Activated T-cell treated with anti-CD3 and anti-CD28 coated beads for 24 hours (primary cell): ENCODE results near the gene NDUFA8.

Source experiments
- DNase-seq: peaks from one replicate; pipeline ENCODE4 v3.0.0-alpha.2; 2020; ENCODE audit warnings: low read depth

Gene NDUFA8

DNA sequence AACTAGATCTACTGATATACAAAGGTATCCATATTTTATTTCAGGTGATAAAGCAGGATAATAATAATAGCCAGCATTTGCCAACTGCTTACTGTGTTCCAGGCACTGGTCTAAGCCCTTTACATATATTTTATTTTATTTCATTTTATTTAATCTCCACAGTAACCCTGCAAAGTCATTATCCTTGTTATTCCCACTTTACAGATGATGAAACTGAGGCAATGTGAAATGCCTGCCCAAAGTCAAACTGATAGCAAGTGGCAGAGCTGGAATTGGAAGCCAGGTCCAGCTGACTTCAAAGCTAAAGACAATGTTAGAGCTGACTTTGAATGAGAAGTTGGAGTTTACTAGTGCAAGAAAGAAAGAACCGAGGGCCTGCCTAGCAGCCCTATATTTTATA, 25.0 kb upstream of the NDUFA8 start:
- no peak for DNase-seq

- DNase-seq = no peak
Measured at GRCh38 chr9:122183501-122183900, 23.9 kb upstream of the NDUFA8 start.

GRCh38 chr9:122180633-122181032, 21.1 kb upstream of the NDUFA8 start:
- no peak for DNase-seq

DNA sequence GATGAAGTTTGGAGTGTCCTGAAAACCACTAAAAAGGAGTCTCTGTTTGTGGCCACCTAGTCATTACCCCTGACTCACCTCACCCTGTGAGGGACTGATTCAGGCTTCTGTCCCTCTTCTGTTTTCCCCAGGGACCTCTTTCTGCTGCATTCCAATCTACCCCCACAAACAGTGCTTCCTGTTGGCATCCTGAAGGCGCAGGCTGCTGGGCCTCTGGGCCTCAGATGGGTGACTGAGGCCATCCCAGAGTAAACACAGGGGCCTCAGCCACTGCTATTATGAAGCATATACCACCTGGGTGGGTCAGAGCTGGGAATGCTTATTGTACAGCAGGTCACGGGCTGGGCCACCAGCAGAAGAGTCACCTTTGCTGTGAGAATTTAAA, 20.1 kb upstream of the NDUFA8 start:
- DNase-seq = no peak

DNA sequence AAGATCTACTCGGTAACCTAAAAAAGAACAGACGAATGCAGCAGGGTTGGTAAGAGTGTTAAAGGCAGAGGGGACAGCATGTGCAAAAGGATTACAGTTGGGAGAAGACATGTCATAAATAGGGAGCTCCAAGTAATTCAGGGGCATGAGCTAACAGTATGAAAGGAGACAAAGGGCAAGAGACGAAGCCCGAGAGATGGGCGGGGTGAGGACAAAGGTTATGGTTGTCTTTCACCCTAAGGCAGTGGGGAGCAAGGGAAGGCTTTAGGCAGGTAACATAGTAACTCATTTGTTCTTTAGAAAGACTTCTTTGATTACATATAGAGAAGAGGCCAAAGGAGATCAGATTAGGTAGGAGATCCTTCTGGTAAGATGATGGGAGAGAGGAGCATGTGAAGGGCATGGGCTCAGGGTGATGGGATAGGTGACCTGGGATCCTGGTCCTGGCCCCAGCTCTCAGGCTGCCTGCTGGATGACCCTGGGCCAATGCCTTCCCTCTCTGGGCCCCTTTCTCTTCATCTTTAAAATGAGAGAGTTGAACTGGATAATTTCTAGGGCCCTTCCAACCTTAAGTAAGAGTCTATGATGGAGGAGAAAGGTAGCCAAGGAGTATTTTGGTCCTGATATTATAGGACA, 19.6 kb upstream of the NDUFA8 start:
- DNase-seq = no peak

- DNase-seq = no peak
Measured at GRCh38 chr9:122176916-122177315, 17.3 kb upstream of the NDUFA8 start.

GRCh38 chr9:122173670-122174069, 14.1 kb upstream of the NDUFA8 start:
- no peak for DNase-seq

DNA sequence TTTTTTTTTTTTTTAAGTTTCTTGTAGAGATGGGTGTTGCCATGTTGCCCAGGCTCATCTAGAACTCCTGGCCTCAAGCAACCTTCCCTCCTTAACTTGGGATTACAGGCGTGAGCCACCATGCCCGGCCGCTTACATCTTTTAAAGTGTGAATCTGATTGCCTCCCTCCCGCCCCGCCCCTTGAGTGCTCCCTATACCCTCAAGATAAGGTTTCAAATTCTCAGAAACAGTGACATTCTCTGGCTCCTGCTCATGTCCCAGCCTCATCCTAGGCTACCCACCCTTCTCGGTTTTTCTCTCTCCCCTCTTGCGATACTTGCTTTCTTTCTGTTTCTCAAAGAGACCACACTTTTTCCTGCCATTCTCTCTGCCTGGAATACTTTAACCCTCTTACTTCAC, 12.6 kb upstream of the NDUFA8 start:
- DNase-seq = no peak

GRCh38 chr9:122168356-122168755, 8.8 kb upstream of the NDUFA8 start:
- no peak for DNase-seq

- DNase-seq = no peak
Measured at GRCh38 chr9:122164286-122164685, 4.7 kb upstream of the NDUFA8 start.

DNA sequence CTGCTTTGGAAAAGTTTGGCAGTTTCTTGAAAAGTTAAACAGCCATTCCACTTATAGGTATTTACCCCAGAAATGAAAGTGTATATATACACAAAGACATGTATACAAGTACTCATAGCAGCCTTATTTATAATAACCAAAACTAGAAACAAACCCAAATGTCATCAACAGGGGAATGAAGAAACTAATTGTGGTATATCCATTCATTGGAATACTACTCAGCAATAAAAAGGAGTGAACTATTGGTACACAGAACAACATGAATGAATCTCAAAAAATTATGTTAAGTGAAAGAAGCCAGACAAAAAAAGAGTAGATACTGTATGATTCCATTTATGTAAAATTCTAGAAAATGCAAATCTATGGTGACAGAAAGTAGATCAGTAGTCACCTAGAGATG, 2.8 kb upstream of the NDUFA8 start:
- DNase-seq = no peak

- DNase-seq = no peak
Measured at GRCh38 chr9:122159925-122160246, 307 bp upstream of the NDUFA8 start.

DNA sequence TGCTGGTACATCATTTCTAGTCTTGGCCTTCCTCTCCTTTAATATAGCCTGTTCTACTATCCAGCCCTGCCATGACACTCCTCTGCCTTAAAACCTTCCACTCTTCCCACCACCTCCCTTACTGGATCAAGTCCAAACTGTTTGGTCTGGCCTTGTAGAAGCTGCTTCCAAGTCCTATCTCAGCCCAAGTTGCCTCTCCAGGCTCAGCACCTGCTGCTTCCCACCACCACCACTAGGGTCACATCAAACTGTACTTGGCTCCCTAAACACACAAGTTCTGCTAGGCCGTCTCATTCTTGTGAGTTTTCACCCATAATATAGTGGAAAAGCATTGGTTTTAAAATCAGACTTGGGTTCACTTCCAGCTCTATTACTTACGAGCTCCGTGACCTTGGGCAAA, 1.4 kb downstream of the NDUFA8 start:
- DNase-seq = peak; percentile 5

GRCh38 chr9:122155796-122156195, 3.8 kb downstream of the NDUFA8 start:
- DNase-seq = no peak

DNA sequence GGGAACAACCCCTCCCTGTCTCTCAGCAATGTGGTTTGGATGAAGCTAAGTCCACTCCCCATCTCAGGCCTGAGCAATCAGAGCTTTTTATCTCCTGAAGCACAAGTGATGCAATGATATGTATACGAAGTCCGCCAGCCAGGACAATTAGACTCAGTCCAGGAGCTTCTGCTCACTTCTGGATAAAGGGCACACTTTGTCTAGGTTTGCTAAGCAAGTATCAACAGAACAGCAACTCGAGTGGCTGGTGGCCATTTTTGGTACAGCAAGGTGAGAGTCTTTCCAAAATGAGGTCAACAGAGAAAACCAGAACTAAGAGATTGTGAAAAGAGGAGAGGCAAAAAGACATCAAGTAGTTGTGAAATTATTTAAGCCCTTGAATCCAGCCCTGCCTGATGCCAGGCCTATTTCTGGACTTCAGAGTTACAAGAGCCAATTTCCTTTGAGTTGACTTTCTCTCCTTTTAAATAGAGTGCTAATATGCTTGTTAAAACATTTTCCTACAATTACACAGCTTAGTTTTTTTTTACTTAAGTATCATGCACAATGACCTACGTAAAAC, 8.2 kb downstream of the NDUFA8 start:
- DNase-seq = no peak

DNA sequence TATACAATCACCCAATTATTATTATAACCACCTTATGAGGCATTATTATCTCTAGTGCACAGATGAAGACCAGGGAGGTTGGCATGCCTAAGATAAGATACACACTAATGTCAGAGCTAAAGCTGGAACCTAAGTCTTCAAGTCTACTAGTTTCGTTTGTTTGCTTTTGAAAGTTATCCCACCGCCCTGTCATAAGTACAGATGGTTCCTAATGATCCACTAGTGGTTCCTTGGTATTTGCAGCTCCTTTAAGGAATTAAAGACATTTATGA, 14.1 kb downstream of the NDUFA8 start:
- no peak for DNase-seq

DNA sequence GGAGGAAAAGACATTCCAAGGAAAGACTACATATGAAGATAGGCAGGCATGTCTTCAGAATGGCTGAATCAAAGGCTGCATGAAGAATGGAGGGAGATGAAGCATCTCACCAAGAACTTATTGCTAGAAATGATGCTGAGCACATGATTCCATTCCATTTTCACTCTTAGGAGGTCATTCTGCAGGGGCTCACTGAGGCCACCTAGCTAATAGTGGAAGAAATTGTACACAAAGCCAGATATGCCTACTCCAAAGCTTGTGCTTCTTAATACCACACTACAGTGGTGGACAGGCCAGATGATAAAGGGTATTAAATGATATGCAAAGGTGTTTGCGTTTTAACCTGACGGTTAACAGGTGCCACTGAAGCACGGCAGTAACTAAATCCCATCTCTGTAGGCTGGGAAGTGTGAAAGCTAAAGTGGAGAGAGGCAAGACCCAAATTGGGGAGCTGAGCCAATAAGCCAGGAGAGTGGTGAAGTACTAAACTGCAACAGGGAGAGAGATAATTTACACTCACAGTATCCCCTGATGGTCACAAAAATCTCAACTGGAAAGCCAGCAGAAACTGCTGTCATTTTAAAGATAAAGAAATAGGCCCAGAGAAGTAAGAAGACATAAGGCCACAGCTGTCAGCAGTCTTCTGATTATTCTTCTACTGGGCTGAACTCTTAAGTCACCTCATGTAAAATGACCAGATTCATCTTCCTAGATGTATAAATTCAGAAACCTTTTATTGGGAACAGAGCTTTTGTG, 14.6 kb downstream of the NDUFA8 start:
- DNase-seq = no peak

GRCh38 chr9:122143876-122144405, 15.6 kb downstream of the NDUFA8 start:
- no peak for DNase-seq

GRCh38 chr9:122143296-122143695, 16.3 kb downstream of the NDUFA8 start:
- no peak for DNase-seq

DNA sequence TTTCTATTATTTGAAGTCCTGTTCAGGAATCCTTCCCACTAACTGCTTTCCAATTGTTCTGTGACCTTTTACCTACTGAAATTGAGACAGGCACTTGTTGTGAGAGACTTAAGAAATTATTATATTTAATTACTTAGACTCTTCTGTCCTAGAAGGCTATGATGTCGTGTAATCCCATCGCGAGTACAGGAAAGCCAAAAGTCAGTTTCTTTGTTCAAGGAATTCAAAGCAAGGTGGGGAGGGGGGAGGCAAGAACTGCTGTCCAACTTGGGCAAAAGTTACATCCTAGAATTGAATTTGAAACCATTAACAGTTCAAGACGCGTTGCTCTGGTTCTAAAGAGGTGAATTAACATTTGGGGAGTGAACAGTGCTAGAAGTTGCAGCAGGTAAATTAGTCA, 17.9 kb downstream of the NDUFA8 start:
- no peak for DNase-seq

GRCh38 chr9:122140368-122141193, 19.0 kb downstream of the NDUFA8 start:
- DNase-seq = no peak

DNA sequence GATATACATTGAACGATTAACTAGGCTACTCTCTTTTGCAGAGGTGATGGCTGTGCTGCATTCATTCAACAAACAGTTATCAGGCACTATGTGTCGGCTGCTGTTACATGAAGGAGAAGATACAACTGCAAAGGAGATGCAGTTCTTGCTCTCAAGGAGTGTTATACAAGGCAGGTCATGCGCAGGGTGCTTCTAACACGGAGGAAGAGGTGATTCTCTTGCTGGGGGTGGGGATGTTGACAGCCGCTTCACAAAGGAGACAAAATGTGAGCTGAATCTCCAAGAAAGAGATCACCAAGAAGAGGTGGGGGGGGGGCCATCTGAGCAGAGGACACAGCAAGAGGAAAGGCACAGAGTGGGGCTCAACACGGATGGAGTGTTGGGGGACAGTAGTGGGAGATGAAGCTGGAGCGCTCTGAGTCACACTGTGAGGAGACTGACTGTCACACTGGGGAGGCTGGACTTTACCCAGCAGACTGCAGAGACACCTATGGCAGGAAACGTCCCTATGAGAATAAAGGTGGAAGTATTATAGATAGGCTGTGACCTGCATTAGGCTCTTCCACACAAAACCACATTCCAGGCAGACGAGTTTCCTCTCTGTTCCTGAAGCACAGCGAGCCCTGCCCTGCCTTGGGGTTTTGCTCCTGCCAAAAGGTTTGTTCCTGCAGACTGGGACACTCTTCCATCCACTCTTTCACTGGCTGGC, 20.9 kb downstream of the NDUFA8 start:
- DNase-seq = no peak
